Vagina (tissue), 2 donors: ENCODE data around the gene ITPK1.

Experiments used
- CTCF ChIP-seq, 3 experiments: fragments of 450-650 bp in 2 of 3; fragments of 200-600 bp in 1 of 3; sonication (generic) in 1 of 3; IDR thresholded peaks; one replicate each; pipeline ENCODE4 v1.5.1; 2017 to 2019; ENCODE audit warnings: antibody characterized with exemption in 3 of 3, mild to moderate bottlenecking in 2 of 3, moderate library complexity in 2 of 3
- POLR2AphosphoS5 ChIP-seq, 2 donors: sonication (generic); formaldehyde crosslinking; IDR thresholded peaks; one replicate each; pipeline ENCODE4 v1.9.0; 2017; ENCODE audit warnings: antibody characterized with exemption in 2 of 2, mild to moderate bottlenecking in 2 of 2, low read depth in 1 of 2; ENCODE audit not compliant: insufficient read depth in 1 of 2

DNA sequence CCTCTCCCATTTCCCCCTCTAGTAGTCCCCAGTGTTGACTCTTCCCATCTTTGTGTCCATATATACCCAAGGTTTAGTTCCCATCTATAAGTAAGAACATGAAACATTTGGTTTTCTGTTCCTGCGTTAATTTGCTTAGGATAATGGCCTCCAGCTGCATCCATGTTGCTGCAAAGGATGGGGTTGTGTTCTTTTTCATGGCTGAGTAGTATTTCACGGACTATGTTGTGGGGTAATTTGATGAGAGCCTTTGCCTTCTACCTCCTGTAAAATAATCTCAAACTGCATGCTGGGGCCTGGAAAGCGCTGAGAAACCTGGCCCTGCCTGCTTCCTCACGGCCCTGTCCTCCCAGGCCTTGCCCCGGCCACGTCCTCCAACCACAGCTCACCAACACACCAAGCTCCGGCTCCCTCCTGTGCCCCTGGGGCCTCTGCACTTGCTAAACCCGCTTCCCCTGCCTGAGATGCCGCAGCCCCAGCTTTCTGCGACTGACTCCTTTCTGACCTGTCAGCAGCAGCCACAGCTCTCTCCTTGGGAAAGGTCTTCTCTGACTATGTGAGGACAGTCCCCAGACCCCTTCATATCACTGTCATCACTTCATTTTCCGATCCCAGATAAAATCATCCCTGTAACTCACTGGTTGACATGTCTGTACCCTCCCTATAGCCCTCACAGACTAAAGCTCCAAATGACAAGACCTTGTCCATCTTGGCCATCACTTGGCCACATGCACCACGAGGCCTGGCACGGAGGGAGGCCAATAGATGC lies 19.8 kb downstream of the ITPK1 start:
- TF ChIP-seq CTCF (IDR thresholded peaks at IDR 0.05) (no peak), POLR2AphosphoS5 (IDR thresholded peaks at IDR 0.05; ENCODE audit: insufficient read depth in 1 of 2, low read depth in 1 of 2) (no peak)
